ENCODE results near the gene TENM3.

DNA sequence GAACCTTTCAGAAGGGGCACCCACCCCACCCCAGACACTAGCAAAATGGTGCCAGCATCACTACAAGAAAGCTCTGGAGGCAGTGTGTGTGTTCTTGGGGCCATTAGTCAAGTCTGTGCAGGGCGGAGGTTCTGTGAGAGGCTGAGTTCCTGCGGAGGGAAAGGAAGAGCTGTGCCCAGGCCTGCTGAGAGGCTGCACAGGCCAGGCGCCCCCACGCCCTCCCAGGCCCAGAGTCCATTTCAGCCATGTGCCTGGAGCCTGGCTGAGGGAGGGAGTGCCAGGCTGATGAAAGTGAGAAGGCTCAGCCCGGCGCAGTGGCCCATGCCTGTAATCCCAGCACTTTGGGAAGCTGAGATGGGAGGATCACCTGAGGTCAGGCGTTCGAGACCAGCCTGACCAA, 584.0 kb downstream of the TENM3 start:
- TF ChIP-seq, protein P1, sequence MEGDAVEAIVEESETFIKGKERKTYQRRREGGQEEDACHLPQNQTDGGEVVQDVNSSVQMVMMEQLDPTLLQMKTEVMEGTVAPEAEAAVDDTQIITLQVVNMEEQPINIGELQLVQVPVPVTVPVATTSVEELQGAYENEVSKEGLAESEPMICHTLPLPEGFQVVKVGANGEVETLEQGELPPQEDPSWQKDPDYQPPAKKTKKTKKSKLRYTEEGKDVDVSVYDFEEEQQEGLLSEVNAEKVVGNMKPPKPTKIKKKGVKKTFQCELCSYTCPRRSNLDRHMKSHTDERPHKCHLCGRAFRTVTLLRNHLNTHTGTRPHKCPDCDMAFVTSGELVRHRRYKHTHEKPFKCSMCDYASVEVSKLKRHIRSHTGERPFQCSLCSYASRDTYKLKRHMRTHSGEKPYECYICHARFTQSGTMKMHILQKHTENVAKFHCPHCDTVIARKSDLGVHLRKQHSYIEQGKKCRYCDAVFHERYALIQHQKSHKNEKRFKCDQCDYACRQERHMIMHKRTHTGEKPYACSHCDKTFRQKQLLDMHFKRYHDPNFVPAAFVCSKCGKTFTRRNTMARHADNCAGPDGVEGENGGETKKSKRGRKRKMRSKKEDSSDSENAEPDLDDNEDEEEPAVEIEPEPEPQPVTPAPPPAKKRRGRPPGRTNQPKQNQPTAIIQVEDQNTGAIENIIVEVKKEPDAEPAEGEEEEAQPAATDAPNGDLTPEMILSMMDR (IDR thresholded peaks at IDR 0.05; ENCODE audit: low read length): no peak
- no peak for TF ChIP-seq EZH2 (optimal IDR thresholded peaks at IDR 0.05; ENCODE audit: low read depth, low read length)
- TF ChIP-seq EZH2phosphoT487 (IDR thresholded peaks at IDR 0.05; ENCODE audit: low read length): no peak

Measured in MM.1S (cell line).